ENCODE measurements around the gene POLD4.

DNA sequence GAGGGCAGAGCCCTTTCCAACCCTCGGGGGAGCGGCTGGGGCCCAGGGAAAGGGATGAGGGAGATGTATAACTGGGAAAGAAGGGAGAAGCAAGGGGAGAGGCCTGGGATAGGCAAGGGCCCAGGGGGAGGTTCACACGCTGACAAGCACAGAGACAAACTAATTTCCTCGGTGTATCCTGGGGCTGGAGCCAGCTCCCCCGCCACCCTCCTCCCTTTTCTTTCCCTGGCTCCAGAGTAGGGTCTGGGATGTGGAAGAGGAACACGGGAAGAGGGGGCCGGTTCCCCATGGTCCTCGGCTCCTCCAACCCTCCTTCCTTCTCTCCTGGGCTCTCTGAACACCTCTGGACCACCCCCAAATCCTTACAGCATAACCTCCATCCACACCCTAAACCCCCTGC is 13.2 kb upstream of the POLD4 start:
- TF ChIP-seq, protein P1, sequence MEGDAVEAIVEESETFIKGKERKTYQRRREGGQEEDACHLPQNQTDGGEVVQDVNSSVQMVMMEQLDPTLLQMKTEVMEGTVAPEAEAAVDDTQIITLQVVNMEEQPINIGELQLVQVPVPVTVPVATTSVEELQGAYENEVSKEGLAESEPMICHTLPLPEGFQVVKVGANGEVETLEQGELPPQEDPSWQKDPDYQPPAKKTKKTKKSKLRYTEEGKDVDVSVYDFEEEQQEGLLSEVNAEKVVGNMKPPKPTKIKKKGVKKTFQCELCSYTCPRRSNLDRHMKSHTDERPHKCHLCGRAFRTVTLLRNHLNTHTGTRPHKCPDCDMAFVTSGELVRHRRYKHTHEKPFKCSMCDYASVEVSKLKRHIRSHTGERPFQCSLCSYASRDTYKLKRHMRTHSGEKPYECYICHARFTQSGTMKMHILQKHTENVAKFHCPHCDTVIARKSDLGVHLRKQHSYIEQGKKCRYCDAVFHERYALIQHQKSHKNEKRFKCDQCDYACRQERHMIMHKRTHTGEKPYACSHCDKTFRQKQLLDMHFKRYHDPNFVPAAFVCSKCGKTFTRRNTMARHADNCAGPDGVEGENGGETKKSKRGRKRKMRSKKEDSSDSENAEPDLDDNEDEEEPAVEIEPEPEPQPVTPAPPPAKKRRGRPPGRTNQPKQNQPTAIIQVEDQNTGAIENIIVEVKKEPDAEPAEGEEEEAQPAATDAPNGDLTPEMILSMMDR (conservative IDR thresholded peaks at IDR 0.05; ENCODE audit: low read length) = no peak
- no peak for TF ChIP-seq EZH2phosphoT487 (IDR thresholded peaks at IDR 0.05; ENCODE audit: borderline replicate concordance, low read depth, low read length)
